PC-9 (cell line): ENCODE data around the gene NEUROD2.

Experiments used
- CTCF ChIP-seq: fragments of 200-600 bp; sonication (generic); conservative IDR thresholded peaks from 2 replicates; pipeline ENCODE4 v1.6.1; 2017; ENCODE audit warnings: mixed run types, antibody characterized with exemption, mild to moderate bottlenecking, moderate library complexity
- EZH2 ChIP-seq: fragments of 200-600 bp; sonication (generic); IDR thresholded peaks from 2 replicates; pipeline ENCODE4 v1.8.0; 2017; ENCODE audit warnings: antibody characterized with exemption, low read depth

DNA sequence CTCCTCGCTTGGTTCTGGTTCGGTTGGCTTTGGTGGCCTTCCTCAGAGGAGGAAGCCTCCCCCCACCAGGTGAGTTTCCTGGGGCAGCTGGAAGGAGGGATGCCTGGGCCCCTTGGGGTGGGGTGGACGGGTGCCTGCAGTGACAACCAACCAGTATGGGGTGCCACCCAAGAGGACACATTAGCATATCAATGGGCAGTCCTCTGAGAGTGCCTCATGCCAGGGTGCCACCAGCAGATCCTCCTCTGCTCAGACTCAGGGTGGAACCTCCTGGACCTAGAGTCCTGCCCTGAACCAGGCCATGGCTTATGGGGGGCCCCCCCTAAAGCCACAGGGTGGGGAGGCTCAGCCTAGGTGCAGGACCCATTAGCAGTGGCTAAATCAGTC lies 21.8 kb upstream of the NEUROD2 start:
- TF ChIP-seq CTCF (no peak), EZH2 (no peak)
